Measurements from ENCODE around the gene PLEKHG2.
"Not testable (repeated sequence)": the region's sequence is repeated elsewhere in the genome, so short reads cannot be mapped to it uniquely, and the experiment has no call there.

PLEKHG2 gene

GRCh38 chr19:39449116-39449797 lies 36.8 kb downstream of the PLEKHG2 start:
- no peak for DNase-seq

- not testable (repeated sequence) for DNase-seq
Measured at GRCh38 chr19:39451257-39451656, 38.8 kb downstream of the PLEKHG2 start.

GRCh38 chr19:39463403-39463802 lies 50.9 kb downstream of the PLEKHG2 start:
- no peak for DNase-seq

GRCh38 chr19:39465956-39466747 lies 53.7 kb downstream of the PLEKHG2 start:
- DNase-seq, result no peak

- DNase-seq, result no peak
Measured at GRCh38 chr19:39467941-39468340, 55.5 kb downstream of the PLEKHG2 start.

- DNase-seq, result no peak
Measured at GRCh38 chr19:39469036-39469435, 56.6 kb downstream of the PLEKHG2 start.

GRCh38 chr19:39469567-39469966 lies 57.1 kb downstream of the PLEKHG2 start:
- DNase-seq, result no peak

GRCh38 chr19:39470724-39471339 lies 58.4 kb downstream of the PLEKHG2 start:
- DNase-seq, result no peak

- DNase-seq, result no peak
Measured at GRCh38 chr19:39471756-39472536, 59.5 kb downstream of the PLEKHG2 start.

- no peak for DNase-seq
Measured at GRCh38 chr19:39472746-39473442, 60.4 kb downstream of the PLEKHG2 start.

- no peak for DNase-seq
Measured at GRCh38 chr19:39473443-39473960, 61.0 kb downstream of the PLEKHG2 start.

- peak; percentile 66 for DNase-seq
Measured at GRCh38 chr19:39474139-39474620, 61.7 kb downstream of the PLEKHG2 start.

- no peak for DNase-seq
Measured at GRCh38 chr19:39475748-39476147, 63.3 kb downstream of the PLEKHG2 start.

All from activated CD4-positive, alpha-beta T cell treated with anti-CD3 and anti-CD28 coated beads, Interleukin-10, Interleukin-2, amounts not matched to agents 100 ng/mL and 50 ng/mL, durations not matched to agents 16 hours and 8 hours (primary cell).